Pons (tissue), 1 donor: Measurements from ENCODE around the gene PSMD12.
"Not testable (repeated sequence)": the region's sequence is repeated elsewhere in the genome, so short reads cannot be mapped to it uniquely, and the experiment has no call there.

ENCODE experiments used
- DNase-seq: peaks from one replicate; pipeline ENCODE4 v3.0.0-alpha.2; 2016; ENCODE audit warnings: low spot score

PSMD12 gene

DNA sequence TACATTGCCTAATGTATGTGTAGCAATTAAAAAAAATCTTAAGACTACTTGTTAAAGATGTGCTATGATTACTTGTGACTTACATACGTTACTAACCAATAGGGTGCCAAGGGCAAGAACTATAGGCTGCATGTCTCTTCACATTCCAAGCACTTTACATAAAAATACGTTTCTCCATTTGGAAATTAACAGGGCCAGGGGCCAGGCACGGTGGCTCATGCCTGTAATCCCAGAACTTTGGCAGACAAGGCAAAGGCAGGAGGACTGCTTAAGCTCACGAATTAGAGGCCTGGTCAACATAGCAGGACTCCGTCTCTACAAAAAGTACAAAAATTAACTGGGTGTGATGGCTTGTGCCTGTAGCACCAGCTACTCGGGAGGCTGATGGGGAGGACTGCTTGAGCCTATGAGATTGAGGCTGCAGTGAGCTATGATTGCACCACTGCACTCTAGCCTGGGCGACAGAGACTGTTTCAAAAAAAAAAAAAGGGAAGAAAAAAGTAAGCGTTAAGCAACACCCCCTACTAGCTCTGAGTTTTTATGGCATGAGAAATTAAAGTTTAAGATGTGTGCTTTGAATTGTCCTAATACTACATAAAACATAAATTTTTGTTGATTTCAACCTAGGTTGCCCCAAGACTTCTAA is 12.3 kb downstream of the PSMD12 start:
- DNase-seq, result no peak

DNA sequence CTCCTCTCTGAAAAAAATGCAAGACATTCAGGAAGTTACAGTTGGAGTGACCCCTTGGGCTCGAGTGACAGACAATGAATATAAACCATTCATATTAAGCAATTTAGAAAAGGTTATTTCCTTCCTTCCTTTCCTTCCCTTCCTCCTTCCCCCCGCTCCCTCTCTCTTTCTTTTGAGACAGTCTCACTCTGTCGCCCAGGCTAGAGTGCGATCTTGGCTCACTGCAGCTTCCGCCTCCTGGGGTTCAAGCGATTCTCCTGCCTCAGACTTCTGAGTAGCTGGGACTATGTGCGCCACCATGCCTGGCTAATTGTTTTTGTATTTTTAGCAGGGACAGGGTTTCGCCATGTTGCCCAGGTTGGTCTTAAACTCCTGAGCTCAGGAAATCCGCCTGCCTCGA is 13.2 kb downstream of the PSMD12 start:
- DNase-seq, result no peak

- no peak for DNase-seq
Observed at GRCh38 chr17:67349420-67349819, 17.0 kb downstream of the PSMD12 start.

DNA sequence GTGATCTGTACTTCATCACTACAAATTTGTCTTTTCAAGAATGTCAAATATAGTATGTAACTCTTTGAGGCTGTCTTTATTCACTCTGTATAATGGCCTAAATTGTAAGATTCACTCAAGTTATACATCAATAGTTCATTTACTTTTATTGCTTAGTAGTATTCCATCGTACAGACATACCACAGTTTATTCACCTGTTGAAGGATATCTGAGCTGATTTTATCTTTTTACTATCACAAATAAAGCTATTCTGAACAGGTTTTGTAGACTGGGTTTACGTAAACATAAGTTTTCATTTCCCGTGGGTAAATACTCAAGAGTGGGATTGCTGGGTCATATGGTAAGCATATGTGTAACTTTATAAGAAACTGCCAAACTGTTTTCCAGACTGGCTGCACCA is 18.6 kb downstream of the PSMD12 start:
- no peak for DNase-seq

DNA sequence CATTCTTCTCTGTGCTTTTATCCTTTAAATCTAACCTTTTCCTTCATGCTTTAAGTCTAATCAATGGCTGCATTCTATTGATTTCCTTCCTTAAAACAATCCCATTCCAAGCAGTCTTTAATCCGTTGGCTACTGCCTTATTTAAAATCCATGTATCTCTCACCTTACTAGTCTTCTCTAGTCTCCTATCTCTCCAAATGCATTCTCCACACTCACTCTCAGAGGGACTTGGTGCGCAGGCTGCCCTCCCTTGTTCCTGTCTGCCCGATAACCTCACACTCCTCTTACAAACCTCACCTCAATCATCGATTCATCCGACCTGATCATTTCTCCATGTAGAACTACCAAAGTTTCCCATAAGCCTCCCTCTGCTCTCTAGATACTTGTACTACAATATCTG is 23.1 kb downstream of the PSMD12 start:
- no peak for DNase-seq

DNA sequence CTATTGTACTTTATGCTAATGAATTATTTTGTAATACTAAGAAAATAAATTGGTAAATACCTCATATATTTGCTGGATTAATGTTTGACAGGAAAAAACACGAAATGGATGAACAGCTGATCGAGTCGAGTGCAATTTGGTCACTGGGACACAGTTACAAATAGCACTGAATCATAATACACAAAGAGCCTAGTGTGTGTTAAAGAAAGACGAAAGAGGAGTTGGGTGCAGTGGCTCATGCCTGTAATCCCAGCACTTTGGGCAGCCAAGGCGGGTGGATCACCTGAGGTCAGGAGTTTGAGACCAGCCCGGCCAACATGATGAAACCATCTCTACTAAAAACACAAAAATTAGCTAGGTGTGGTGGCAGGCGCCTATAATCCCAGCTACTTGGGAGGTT is 28.0 kb downstream of the PSMD12 start:
- not testable (repeated sequence) for DNase-seq

GRCh38 chr17:67336859-67337258 is 29.5 kb downstream of the PSMD12 start:
- DNase-seq, result no peak

DNA sequence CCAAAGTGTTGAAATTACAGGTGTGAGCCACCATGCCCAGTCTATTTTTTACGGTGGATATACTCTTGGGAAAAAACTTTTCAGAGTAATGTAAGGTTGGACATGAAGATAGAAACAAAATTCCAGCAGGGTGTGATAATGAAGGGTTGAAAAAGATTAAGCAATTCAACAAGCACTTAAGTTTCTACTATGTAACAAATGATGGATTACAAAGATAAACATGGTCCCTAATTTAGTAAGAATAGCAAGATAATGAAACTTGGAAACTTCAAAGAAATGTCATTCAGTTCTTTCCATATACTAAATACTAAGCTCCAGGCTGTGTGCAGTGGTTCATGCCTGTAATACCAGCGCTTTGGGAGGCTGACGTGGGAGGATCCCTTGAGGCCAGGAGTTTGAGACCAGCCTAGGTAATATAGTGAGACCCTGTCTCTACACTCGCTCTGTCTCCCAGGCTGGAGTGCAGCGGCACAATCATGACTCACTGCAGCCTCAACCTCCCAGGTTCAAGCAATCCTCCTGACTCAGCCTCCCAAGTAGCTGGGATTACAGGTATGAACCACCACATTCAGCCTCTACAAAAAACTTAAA is 31.0 kb downstream of the PSMD12 start:
- DNase-seq, result no peak

- not testable (repeated sequence) for DNase-seq
Observed at GRCh38 chr17:67332162-67332508, 34.2 kb downstream of the PSMD12 start.

DNA sequence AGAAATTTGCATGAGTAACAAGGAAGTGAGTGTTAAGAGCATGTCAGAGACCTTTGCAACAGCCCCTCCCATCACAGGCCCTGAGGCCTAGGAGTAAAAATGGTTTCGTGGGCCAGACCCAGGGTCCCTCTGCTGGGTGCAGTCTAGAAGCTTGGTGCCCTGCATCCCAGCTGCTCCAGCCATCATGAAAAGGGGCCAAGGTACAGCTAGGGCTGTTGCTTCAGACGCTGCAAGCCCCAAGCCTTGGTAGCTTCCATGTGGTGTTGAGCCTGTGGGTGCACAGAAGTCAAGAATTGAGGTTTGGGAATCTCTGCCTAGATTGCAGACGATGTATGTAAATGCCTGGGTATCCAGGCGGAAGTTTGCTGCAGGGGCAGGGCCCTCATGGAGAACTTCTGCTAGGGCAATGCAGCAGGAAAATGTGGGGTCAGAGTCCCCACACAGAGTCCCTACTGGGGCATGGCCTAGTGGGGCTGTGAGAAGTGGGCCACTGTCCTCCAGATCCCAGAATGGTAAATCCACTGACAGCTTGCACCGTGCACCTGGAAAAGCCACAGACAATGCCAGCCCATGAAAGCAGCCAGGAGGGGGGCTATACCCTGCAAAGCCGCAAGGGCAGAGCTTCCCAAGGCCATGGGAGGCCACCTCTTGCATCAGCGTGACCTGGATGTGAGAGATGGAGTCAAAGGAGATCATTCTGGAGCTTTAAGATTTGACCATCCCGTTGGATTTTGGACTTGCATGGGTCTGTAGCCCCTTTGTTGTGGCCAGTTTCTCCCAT is 34.8 kb downstream of the PSMD12 start:
- DNase-seq, result not testable (repeated sequence)

- no peak for DNase-seq
Observed at GRCh38 chr17:67328026-67328425, 38.4 kb downstream of the PSMD12 start.

DNA sequence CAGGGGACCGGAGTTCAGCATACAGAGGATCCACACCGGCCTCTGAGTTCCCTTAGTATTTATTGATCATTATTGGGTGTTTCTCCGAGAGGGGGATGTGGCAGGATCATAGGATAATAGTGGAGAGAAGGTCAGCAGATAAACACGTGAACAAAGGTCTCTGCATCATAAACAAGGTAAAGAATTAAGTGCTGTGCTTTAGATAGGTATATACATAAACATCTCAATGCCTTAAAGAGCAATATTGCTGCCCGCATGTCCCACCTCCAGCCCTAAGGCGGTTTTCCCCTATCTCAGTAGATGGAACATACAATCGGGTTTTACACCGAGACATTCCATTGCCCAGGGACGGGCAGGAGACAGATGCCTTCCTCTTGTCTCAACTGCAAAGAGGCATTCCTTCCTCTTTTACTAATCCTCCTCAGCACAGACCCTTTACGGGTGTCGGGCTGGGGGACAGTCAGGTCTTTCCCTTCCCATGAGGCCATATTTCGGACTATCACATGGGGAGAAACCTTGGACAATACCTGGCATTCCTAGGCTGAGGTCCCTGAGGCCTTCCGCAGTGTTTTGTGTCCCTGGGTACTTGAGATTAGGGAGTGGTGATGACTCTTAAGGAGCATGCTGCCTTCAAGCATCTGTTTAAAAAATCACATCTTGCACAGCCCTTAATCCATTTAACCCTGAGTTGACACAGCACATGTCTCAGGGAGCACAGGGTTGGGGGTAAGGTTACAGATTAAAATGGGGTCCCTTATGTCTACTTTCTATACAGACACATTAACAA is 39.2 kb downstream of the PSMD12 start:
- not testable (repeated sequence) for DNase-seq

GRCh38 chr17:67326440-67326839 is 39.9 kb downstream of the PSMD12 start:
- DNase-seq, result no peak

- no peak for DNase-seq
Observed at GRCh38 chr17:67324330-67324729, 42.0 kb downstream of the PSMD12 start.

DNA sequence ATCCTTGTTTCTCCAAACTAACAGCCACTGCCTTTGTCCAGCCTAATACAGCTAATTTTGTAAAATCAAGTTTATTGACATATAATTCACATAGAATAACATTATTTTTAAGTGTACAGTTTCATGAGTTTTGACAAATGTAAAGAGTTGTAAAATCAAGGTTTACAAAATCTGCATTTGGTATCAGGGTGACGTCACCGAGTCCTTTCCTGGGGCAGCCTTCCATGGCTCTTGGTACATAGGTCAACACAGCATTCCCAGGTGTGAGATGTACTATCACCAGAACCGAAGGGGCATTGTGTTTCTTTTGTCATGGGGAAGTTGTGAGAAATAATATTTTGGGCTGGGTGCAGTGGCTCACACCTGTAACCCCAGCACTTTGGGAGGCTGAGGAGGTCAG is 42.9 kb downstream of the PSMD12 start:
- no peak for DNase-seq

- DNase-seq, result no peak
Observed at GRCh38 chr17:67322042-67322787, 44.2 kb downstream of the PSMD12 start.

DNA sequence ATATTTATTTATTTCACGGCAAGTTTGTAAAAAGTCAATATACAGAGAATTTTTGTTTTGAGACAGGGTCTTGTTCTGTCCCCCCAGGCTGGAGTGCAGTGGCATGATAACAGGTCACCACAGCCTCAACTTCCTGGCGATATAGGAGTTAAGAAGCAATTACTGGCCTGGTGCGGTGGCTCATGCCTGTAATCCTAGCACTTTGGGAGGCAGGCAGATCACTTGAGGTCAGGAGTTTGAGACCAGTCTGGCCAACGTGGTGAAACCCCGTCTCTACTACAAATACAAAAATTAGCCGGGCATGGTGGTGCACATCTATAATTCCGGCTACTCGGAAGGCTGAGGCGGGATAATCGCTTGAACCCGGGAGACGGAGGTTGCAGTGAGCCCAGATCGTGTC is 44.9 kb downstream of the PSMD12 start:
- not testable (repeated sequence) for DNase-seq

GRCh38 chr17:67316781-67317180 is 49.6 kb downstream of the PSMD12 start:
- peak; percentile 11 for DNase-seq

- no peak for DNase-seq
Observed at GRCh38 chr17:67315865-67316264, 50.5 kb downstream of the PSMD12 start.

GRCh38 chr17:67312265-67312664 is 54.1 kb downstream of the PSMD12 start:
- peak; percentile 37 for DNase-seq

DNA sequence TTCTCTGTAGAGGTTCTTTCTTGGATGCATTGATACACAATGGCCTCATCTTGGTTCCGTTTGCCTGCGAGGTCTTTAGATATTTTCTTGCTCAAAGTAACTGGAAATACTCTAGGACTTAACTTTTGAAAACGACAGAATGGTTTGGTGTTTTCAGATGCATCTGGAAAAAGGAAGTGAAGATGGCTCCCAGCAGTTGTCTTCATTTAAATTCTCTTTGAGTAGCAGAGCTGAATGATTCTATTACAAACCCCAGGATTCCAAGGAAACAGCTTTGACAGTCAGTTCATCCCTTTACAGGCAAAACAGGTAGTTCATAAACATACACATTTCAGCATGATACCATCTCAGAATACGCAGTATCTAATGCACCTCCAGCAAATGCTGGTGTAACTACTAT is 54.8 kb downstream of the PSMD12 start:
- no peak for DNase-seq

DNA sequence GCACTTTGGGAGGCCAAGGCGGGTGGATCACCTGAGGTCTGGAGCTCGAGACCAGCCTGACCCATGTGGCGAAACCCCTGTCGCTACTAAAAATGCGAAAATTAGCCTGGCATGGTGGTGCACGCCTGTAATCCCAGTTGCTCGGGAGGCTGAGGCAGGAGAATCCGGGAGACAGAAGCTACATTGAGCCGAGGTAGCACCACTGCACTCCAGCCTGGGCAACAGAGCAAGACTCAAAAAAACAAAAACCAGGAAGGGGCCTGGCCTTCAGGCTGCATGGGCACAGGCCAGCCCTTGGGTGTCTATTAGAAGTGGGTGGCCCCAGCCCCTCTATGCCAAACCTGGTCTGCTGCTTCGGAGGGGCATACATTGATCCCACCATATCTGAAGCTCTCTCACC is 56.0 kb downstream of the PSMD12 start:
- no peak for DNase-seq
